Measurements from ENCODE around the gene MBNL1. TPM values are rescaled to one million over a fixed set of nuclear protein-coding genes. Genes with fewer than 3 reads are reported as not detected.
"Not testable (repeated sequence)": the region's sequence is repeated elsewhere in the genome, so short reads cannot be mapped to it uniquely, and the experiment has no call there.

The MBNL1 gene
- total RNA-seq, 4 donors from 2014 or later = 190 to 279 (median 216) TPM

- no peak for DNase-seq
- Histone ChIP-seq H3K27me3 (no peaks in the 10 kb centered on the region), H3K4me3 (replicated peaks in 1 of 3) (no peak overlapping the region), H3K36me3 (no peaks in the 10 kb centered on the region), H3K27ac (no peak overlapping the region), H3K9me3 (no peaks in the 10 kb centered on the region), H3K4me1 (peaks cover 48 to 57% of the 10 kb centered on the region in 2 donors)
- intact Hi-C loops (cut with DNase I) = no loop called here
- TF ChIP-seq CTCF (IDR thresholded peaks at IDR 0.05) (no peak), POLR2A (IDR thresholded peaks at IDR 0.05) (no peak)
Measured at GRCh38 chr3:152396867-152397266, 128.1 kb downstream of the MBNL1 start.

GRCh38 chr3:152397348-152397747, 128.6 kb downstream of the MBNL1 start:
- H3K27ac ChIP-seq; H3K27me3 ChIP-seq; H3K4me3 ChIP-seq (replicated peaks in 1 of 3); H3K9me3 ChIP-seq; H3K36me3 ChIP-seq; DNase-seq; intact Hi-C loops (cut with DNase I): not testable (repeated sequence)
- H3K4me1 ChIP-seq = peaks cover 43 to 57% of the 10 kb centered on the region in 2 donors
- 94% methylated on average over 2 of the region's 2 CpGs for WGBS, 2 donors

- Histone ChIP-seq H3K27ac (peak overlapping the region in 1 of 3 donors; percentile 21), H3K4me1 (peaks cover 44 to 56% of the 10 kb centered on the region in 2 donors), H3K4me3 (replicated peaks in 1 of 3) (no peak overlapping the region), H3K27me3 (no peaks in the 10 kb centered on the region), H3K36me3 (no peaks in the 10 kb centered on the region), H3K9me3 (no peaks in the 10 kb centered on the region)
- no peak for DNase-seq
- intact Hi-C loops (cut with DNase I) = no loop called here
- TF ChIP-seq POLR2A (IDR thresholded peaks at IDR 0.05) (no peak), CTCF (IDR thresholded peaks at IDR 0.05) (no peak)
Measured at GRCh38 chr3:152398495-152398894, 129.8 kb downstream of the MBNL1 start.

GRCh38 chr3:152399374-152399773, 130.6 kb downstream of the MBNL1 start:
- Histone ChIP-seq H3K4me1 (peaks cover 49 to 63% of the 10 kb centered on the region in 2 donors), H3K36me3 (no peaks in the 10 kb centered on the region), H3K9me3 (no peaks in the 10 kb centered on the region), H3K4me3 (replicated peaks in 1 of 3) (no peak overlapping the region), H3K27ac (no peak overlapping the region), H3K27me3 (no peaks in the 10 kb centered on the region)
- DNase-seq = no peak
- intact Hi-C loops (cut with DNase I) = no loop called here
- TF ChIP-seq CTCF (IDR thresholded peaks at IDR 0.05) (no peak), POLR2A (IDR thresholded peaks at IDR 0.05) (no peak)

- H3K36me3 ChIP-seq = no peaks in the 10 kb centered on the region
- no peak for DNase-seq
- no peak overlapping the region for H3K27ac ChIP-seq
- peaks cover 52 to 74% of the 10 kb centered on the region in 2 donors for H3K4me1 ChIP-seq
- TF ChIP-seq POLR2A (IDR thresholded peaks at IDR 0.05) = no peak
- TF ChIP-seq CTCF (IDR thresholded peaks at IDR 0.05) = no peak
- intact Hi-C loops (cut with DNase I) = no loop called here
- no peaks in the 10 kb centered on the region for H3K27me3 ChIP-seq
- no peak overlapping the region for H3K4me3 ChIP-seq (replicated peaks in 1 of 3)
- H3K9me3 ChIP-seq = no peaks in the 10 kb centered on the region
Measured at GRCh38 chr3:152400887-152401286, 132.2 kb downstream of the MBNL1 start.
